Measurements from ENCODE around the gene TMPRSS11A. TPM values are rescaled to one million over a fixed set of nuclear protein-coding genes. Genes with fewer than 3 reads are reported as not detected.

TMPRSS11A gene
- total RNA-seq, 1 experiment from 2014 or later: not detected

DNA sequence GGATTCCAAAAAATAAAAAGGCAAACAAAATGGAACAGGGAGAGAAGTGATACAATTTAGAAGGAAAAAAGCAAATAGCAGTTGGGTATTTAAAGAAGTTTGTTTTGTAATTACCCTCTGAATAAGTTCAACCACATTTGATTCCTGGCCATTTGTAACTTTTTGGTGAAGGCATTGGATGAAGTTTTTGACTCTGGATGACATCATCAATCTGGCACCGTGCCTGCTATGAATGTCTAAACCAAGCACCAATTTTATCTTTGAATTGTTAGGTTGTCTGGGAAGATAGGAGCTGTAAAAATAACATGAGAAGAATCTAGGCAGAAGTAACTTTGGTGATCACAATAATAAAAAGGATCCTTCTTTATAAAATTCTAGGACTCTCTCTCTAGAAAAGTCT, 29.5 kb downstream of the TMPRSS11A start:
- H3K27me3 ChIP-seq (ENCODE audit: control insufficient read depth, insufficient read depth, low read length): no peaks in the 10 kb centered on the region; the same call in 1 of the 2 replicates

DNA sequence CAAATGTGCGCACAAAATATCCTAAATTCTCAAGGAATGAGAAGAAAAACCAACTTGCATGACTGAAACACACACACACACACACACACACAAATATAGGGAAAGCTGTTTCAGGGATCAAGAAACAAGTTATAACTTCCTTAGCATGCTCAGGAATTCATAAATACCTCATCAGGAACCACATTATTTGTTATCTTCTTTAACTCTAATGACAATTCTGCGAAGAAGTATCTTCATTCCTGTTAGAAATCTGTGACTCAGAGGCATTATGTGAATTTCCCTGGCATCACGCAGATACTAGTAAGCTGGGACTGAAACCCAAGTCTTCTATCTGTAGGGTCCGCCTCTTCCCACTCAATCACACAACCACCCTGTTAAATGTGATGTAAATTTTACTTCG, 30.3 kb downstream of the TMPRSS11A start:
- Histone ChIP-seq H3K9me3 (ENCODE audit: control insufficient read depth, insufficient read depth, low read depth, low read length) (no peaks in the 10 kb centered on the region), H3K36me3 (ENCODE audit: control insufficient read depth, insufficient read depth, low read length) (no peaks in the 10 kb centered on the region), H3K27me3 (ENCODE audit: control insufficient read depth, insufficient read depth, low read length) (no peaks in the 10 kb centered on the region; the same call in 1 of the 2 replicates), H3K27ac (ENCODE audit: low read length) (no peak overlapping the region), H3K4me1 (ENCODE audit: control insufficient read depth, insufficient read depth, low read length) (no peaks in the 10 kb centered on the region), H3K4me3 (ENCODE audit: low read depth in 2 of 2, low read length in 2 of 2) (no peak overlapping the region)
- BruUV-seq (replicated peaks): no TSS peak
- TF ChIP-seq TCF7L2 (IDR thresholded peaks at IDR 0.05; ENCODE audit: low read depth, low read length) (no peak), POLR2AphosphoS5 (IDR thresholded peaks at IDR 0.05; ENCODE audit: low read depth, low read length) (no peak), REST (IDR thresholded peaks at IDR 0.05; ENCODE audit: insufficient read depth in 1 of 2, low read depth in 2 of 2, low read length in 1 of 2) (no peak), SIN3A (IDR thresholded peaks at IDR 0.05; ENCODE audit: borderline replicate concordance, insufficient read depth, low read depth, low read length) (no peak)
- TF ChIP-seq, protein P1, sequence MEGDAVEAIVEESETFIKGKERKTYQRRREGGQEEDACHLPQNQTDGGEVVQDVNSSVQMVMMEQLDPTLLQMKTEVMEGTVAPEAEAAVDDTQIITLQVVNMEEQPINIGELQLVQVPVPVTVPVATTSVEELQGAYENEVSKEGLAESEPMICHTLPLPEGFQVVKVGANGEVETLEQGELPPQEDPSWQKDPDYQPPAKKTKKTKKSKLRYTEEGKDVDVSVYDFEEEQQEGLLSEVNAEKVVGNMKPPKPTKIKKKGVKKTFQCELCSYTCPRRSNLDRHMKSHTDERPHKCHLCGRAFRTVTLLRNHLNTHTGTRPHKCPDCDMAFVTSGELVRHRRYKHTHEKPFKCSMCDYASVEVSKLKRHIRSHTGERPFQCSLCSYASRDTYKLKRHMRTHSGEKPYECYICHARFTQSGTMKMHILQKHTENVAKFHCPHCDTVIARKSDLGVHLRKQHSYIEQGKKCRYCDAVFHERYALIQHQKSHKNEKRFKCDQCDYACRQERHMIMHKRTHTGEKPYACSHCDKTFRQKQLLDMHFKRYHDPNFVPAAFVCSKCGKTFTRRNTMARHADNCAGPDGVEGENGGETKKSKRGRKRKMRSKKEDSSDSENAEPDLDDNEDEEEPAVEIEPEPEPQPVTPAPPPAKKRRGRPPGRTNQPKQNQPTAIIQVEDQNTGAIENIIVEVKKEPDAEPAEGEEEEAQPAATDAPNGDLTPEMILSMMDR (IDR thresholded peaks at IDR 0.05): no peak
- ATAC-seq (no peak), DNase-seq (ENCODE audit: low read depth, low spot score) (no peak)
- intact Hi-C loops (cut with micrococcal nuclease; ENCODE audit: unreplicated experiment): no loop called here
- in situ Hi-C loops (cut with HindIII; ENCODE audit: low pct_unique_long_range_greater_than_20kb, low sequenced_read_pairs): no loop called here
- CTCF ChIA-PET: no interaction called here
- POLR2A ChIA-PET: no interaction called here

More for the DNA sequence above, 29.5 kb downstream of the TMPRSS11A start:
- Histone ChIP-seq H3K27ac (ENCODE audit: low read length) (no peak overlapping the region), H3K4me1 (ENCODE audit: control insufficient read depth, insufficient read depth, low read length) (no peaks in the 10 kb centered on the region), H3K4me3 (ENCODE audit: low read depth in 2 of 2, low read length in 2 of 2) (no peak overlapping the region), H3K9me3 (ENCODE audit: control insufficient read depth, insufficient read depth, low read depth, low read length) (no peaks in the 10 kb centered on the region), H3K36me3 (ENCODE audit: control insufficient read depth, insufficient read depth, low read length) (no peaks in the 10 kb centered on the region)
- CTCF ChIA-PET: no interaction called here
- no peak for ATAC-seq
- BruUV-seq (replicated peaks): no TSS peak
- no peak for DNase-seq (ENCODE audit: low read depth, low spot score)
- in situ Hi-C loops (cut with HindIII; ENCODE audit: low pct_unique_long_range_greater_than_20kb, low sequenced_read_pairs) (no loop called here), intact Hi-C loops (cut with micrococcal nuclease; ENCODE audit: unreplicated experiment) (no loop called here)
- POLR2A ChIA-PET: no interaction called here
- TF ChIP-seq, protein P1 (IDR thresholded peaks at IDR 0.05): no peak
- TF ChIP-seq SIN3A (IDR thresholded peaks at IDR 0.05; ENCODE audit: borderline replicate concordance, insufficient read depth, low read depth, low read length) (no peak), REST (IDR thresholded peaks at IDR 0.05; ENCODE audit: insufficient read depth in 1 of 2, low read depth in 2 of 2, low read length in 1 of 2) (no peak), TCF7L2 (IDR thresholded peaks at IDR 0.05; ENCODE audit: low read depth, low read length) (no peak), POLR2AphosphoS5 (IDR thresholded peaks at IDR 0.05; ENCODE audit: low read depth, low read length) (no peak)
